Endothelial cell of umbilical vein (primary cell): ENCODE results near the gene NUP50. TPM values are rescaled to one million over a fixed set of nuclear protein-coding genes. Genes with fewer than 3 reads are reported as not detected.

Experiments used
- BruUV-seq: library from RNA; stranded (reverse); fragments of 400-500 nt; replicated peaks from 2 replicates; lab custom pipeline; 2021; lab: Mats Ljungman, UMichigan
- CTCF ChIA-PET: fragments of 300-600, 350-600 bp; sonication (Branson Sonifier 250); formaldehyde crosslinking; loops from one replicate; lab custom pipeline; 2021; ENCODE audit warnings: antibody characterized with exemption, inconsistent platforms; lab: Charles Lee
- POLR2A ChIA-PET: fragments of 300-600, 350-600 bp; sonication (Branson Sonifier 250); formaldehyde crosslinking; loops from one replicate; lab custom pipeline; 2021; ENCODE audit warnings: antibody characterized with exemption, inconsistent platforms; lab: Charles Lee
- DNase-seq: peaks from one replicate; pipeline ENCODE4 v3.0.0-alpha.2; 2011; ENCODE audit warnings: low read depth, low spot score
- FAIRE-seq: peaks from 2 replicates; lab custom pipeline; 2011; peaks lifted over from hg19 to GRCh38; lab: Jason Lieb, UNC
- H2AFZ ChIP-seq: 2 replicates; pipeline ENCODE4 v1.6.0; 2012; ENCODE audit warnings: low read depth, low read length, control low read depth, inconsistent platforms
- H3K27ac ChIP-seq: 2 replicates; pipeline ENCODE4 v1.5.1; 2011; ENCODE audit warnings: low read depth, mild to moderate bottlenecking, control low read depth, low read length, moderate library complexity; ENCODE audit not compliant: insufficient read depth
- H3K27me3 ChIP-seq, 2 experiments: 2 replicates each; pipeline versions ENCODE4 v1.6.0 to v1.6.1; 2011; ENCODE audit warnings: low read length in 2 of 2, mixed read lengths in 1 of 2; ENCODE audit not compliant: control insufficient read depth in 2 of 2, insufficient read depth in 2 of 2
- H3K36me3 ChIP-seq, 2 experiments: 2 replicates in 1 of 2; 3 replicates in 1 of 2; pipeline ENCODE4 v1.5.1; 2011; ENCODE audit warnings: low read length in 2 of 2, mild to moderate bottlenecking in 1 of 2, moderate library complexity in 1 of 2; ENCODE audit not compliant: control insufficient read depth in 2 of 2, insufficient read depth in 2 of 2; ENCODE audit errors: extremely low read depth in 1 of 2
- H3K4me1 ChIP-seq: 3 replicates; pipeline ENCODE4 v1.5.1; 2011; ENCODE audit warnings: mild to moderate bottlenecking, low read length; ENCODE audit not compliant: control insufficient read depth, insufficient read depth; ENCODE audit errors: extremely low read depth
- H3K4me2 ChIP-seq: 2 replicates; pipeline ENCODE4 v1.6.1; 2011; ENCODE audit warnings: low read length, control low read depth, mixed read lengths; ENCODE audit not compliant: insufficient read depth
- H3K4me3 ChIP-seq, 3 experiments: fragments of 200-600 bp in 1 of 3; sonication (generic), shearing (Covaris generic) in 1 of 3; replicated peaks in 1 of 3; 2 replicates each; pipeline ENCODE4 v1.5.1; 2011 to 2016; ENCODE audit warnings: control low read depth in 3 of 3, low read length in 3 of 3, mild to moderate bottlenecking in 2 of 3, inconsistent platforms in 1 of 3, low read depth in 1 of 3, moderate library complexity in 1 of 3; ENCODE audit not compliant: insufficient read depth in 1 of 3
- H3K79me2 ChIP-seq: 2 replicates; pipeline ENCODE4 v1.6.0; 2012; ENCODE audit warnings: low read length, inconsistent platforms; ENCODE audit not compliant: control insufficient read depth, insufficient read depth
- H3K9ac ChIP-seq: replicated peaks from 2 replicates; pipeline ENCODE3; 2011; ENCODE audit warnings: low read length, control low read depth; ENCODE audit not compliant: insufficient read depth; ENCODE audit errors: extremely low read depth
- H3K9me1 ChIP-seq: replicated peaks from 3 replicates; pipeline ENCODE4 v1.6.0; 2011; ENCODE audit warnings: mild to moderate bottlenecking, low read length; ENCODE audit not compliant: control insufficient read depth, insufficient read depth; ENCODE audit errors: extremely low read depth
- H3K9me3 ChIP-seq: replicated peaks from 2 replicates; pipeline ENCODE4 v1.5.1; 2012; ENCODE audit warnings: low read length, inconsistent platforms; ENCODE audit not compliant: control insufficient read depth, insufficient read depth
- H4K20me1 ChIP-seq: replicated peaks from 2 replicates; pipeline ENCODE3; 2011; ENCODE audit warnings: mild to moderate bottlenecking, low read length; ENCODE audit not compliant: control insufficient read depth, insufficient read depth; ENCODE audit errors: extremely low read depth
- EZH2 ChIP-seq: IDR thresholded peaks from 2 replicates; pipeline ENCODE4 v1.6.1; 2012; ENCODE audit warnings: borderline replicate concordance, low read depth, mild to moderate bottlenecking, moderate library complexity, low read length, inconsistent platforms; ENCODE audit not compliant: severe bottlenecking
- FOS ChIP-seq: IDR thresholded peaks from 2 replicates; pipeline ENCODE4 v1.6.1; 2011; ENCODE audit warnings: mild to moderate bottlenecking, low read length, moderate library complexity, borderline replicate concordance; ENCODE audit not compliant: insufficient read depth
- GATA2 ChIP-seq: IDR thresholded peaks from 2 replicates; pipeline ENCODE4 v1.7.0; 2011; ENCODE audit warnings: low read depth, mild to moderate bottlenecking, moderate library complexity, mixed read lengths, low read length; ENCODE audit not compliant: insufficient read length, insufficient read depth
- JUN ChIP-seq: IDR thresholded peaks from 2 replicates; pipeline ENCODE4 v1.6.1; 2011; ENCODE audit warnings: borderline replicate concordance, low read depth; ENCODE audit not compliant: insufficient read length, insufficient read depth
- MYC ChIP-seq: IDR thresholded peaks from one replicate; pipeline ENCODE4 v1.6.1; 2011; ENCODE audit warnings: mild to moderate bottlenecking, low read depth, low read length
- POLR2A ChIP-seq: IDR thresholded peaks from 2 replicates; pipeline ENCODE4 v1.6.1; 2012; ENCODE audit warnings: low read depth, mild to moderate bottlenecking, control low read depth, low read length
- POLR2AphosphoS5 ChIP-seq: IDR thresholded peaks from 2 replicates; pipeline ENCODE4 v1.6.1; 2012; ENCODE audit warnings: low read depth, mild to moderate bottlenecking, control low read depth, low read length, moderate library complexity; ENCODE audit not compliant: insufficient read depth
- dilution Hi-C: fragments of 300-500 bp; cut with MboI; formaldehyde crosslinking; loops from one replicate; pipeline ENCODE4 v1.15.0; 2019; ENCODE audit warnings: low sequenced_read_pairs; ENCODE audit not compliant: extremely low pct_ligation_motif_present
- intact Hi-C: fragments of 100-400 bp; cut with micrococcal nuclease; formaldehyde crosslinking; loops from one replicate; pipeline ENCODE4 v1.10.0; 2022
- polyA plus RNA-seq, 4 experiments: library from polyadenylated mRNA; depleted of rRNA in 3 of 4; stranded (reverse) in 3 of 4; unstranded in 1 of 4; fragments of >200 nt; gene quantifications; 2 replicates each; pipeline versions ENCODE4 v1.2.1 to v1.2.3, GENCODE V29; 2011 to 2012; ENCODE audit warnings: missing spikeins in 1 of 4
- total RNA-seq: library from RNA; stranded (reverse); gene quantifications from 2 replicates; pipeline ENCODE4 v1.2.3, GENCODE V29; 2021
- TF ChIP-seq, protein P1 (sequence below), 2 donors: IDR thresholded peaks; 1 replicate in 1 of 2; 2 replicates in 1 of 2; pipeline ENCODE4 v1.5.1; 2011; ENCODE audit warnings: low read length in 2 of 2, mild to moderate bottlenecking in 2 of 2, moderate library complexity in 2 of 2, control low read depth in 1 of 2, inconsistent platforms in 1 of 2, low read depth in 1 of 2; ENCODE audit not compliant: insufficient read depth in 1 of 2; ENCODE audit errors: extremely low read depth in 1 of 2
- TF ChIP-seq, protein P2 (sequence below): IDR thresholded peaks from 2 replicates; pipeline ENCODE4 v1.6.1; 2011; ENCODE audit not compliant: insufficient read depth, insufficient read length

NUP50 gene
- total and polyA plus RNA-seq, 2 donors (not counting 3 experiments of a cell fraction or from before 2014, with no cell fraction given): 12.4 to 90.9 TPM

DNA sequence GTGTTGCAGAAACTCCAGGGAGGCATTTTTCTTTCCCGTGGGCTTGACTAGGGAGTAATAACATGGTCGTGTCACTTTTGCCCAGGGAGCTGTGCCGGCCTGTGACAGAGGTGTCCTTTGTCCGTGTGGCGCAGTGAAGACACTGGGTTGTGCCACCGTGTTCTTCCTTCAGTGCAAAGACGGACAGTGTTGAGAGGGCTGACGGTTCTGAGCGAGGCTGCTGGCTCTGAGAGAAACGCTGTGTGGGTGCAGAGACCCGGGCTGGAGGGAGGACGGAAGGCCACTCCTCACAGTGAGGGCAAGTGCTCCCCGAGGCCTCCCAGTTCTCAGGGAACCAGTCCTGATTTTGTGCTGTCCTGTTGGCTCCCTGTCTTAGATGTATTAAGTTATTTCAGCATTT, 20.2 kb downstream of the NUP50 start:
- FAIRE-seq (no peak), DNase-seq (no peak)
- Histone ChIP-seq H3K4me2 (no peak overlapping the region), H3K9me3 (no peaks in the 10 kb centered on the region), H3K4me1 (no peaks in the 10 kb centered on the region), H2AFZ (no peak overlapping the region), H3K9me1 (no peaks in the 10 kb centered on the region), H3K79me2 (peaks cover 40% of the 10 kb centered on the region), H3K27me3 (no peaks in the 10 kb centered on the region), H3K4me3 (no peak overlapping the region), H3K27ac (no peak overlapping the region), H3K9ac (no peak overlapping the region), H3K36me3 (peaks cover 16 to 18% of the 10 kb centered on the region in 2 experiments), H4K20me1 (no peaks in the 10 kb centered on the region)
- intact Hi-C loops (no loop called here), dilution Hi-C loops (no loop called here)
- ChIA-PET CTCF (interaction anchor here (1.3 kb wide), 1 partner anchor 9 kb away, joined by 4 read pairs; no protein-coding TSS in a partner anchor), POLR2A (no interaction called here)
- TF ChIP-seq GATA2: no peak
- TF ChIP-seq MYC: no peak
- TF ChIP-seq POLR2A: no peak
- TF ChIP-seq EZH2: no peak
- TF ChIP-seq, protein P1, sequence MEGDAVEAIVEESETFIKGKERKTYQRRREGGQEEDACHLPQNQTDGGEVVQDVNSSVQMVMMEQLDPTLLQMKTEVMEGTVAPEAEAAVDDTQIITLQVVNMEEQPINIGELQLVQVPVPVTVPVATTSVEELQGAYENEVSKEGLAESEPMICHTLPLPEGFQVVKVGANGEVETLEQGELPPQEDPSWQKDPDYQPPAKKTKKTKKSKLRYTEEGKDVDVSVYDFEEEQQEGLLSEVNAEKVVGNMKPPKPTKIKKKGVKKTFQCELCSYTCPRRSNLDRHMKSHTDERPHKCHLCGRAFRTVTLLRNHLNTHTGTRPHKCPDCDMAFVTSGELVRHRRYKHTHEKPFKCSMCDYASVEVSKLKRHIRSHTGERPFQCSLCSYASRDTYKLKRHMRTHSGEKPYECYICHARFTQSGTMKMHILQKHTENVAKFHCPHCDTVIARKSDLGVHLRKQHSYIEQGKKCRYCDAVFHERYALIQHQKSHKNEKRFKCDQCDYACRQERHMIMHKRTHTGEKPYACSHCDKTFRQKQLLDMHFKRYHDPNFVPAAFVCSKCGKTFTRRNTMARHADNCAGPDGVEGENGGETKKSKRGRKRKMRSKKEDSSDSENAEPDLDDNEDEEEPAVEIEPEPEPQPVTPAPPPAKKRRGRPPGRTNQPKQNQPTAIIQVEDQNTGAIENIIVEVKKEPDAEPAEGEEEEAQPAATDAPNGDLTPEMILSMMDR (IDR thresholded peaks at IDR 0.05; ENCODE audit: extremely low read depth in 1 of 2, insufficient read depth in 1 of 2, low read depth in 1 of 2, low read length in 2 of 2): no peak
- no peak for TF ChIP-seq POLR2AphosphoS5
- TF ChIP-seq, protein P2, sequence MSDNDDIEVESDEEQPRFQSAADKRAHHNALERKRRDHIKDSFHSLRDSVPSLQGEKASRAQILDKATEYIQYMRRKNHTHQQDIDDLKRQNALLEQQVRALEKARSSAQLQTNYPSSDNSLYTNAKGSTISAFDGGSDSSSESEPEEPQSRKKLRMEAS: no peak
- no peak for TF ChIP-seq FOS
- no peak for TF ChIP-seq JUN
- no TSS peak for BruUV-seq
